Stimulated activated CD4-positive, alpha-beta T cell treated with anti-CD3 and anti-CD28 coated beads, Interleukin-2, amount 100 ng/mL, for 48 hours (primary cell): ENCODE data around the gene XPO6.
A peak's percentile ranks its signal among the peaks of the same experiment; 100 is the strongest.

Experiments used
- DNase-seq, 2 donors: peaks; one replicate each; pipeline ENCODE4 v3.0.0-alpha.2; 2020

Gene XPO6

GRCh38 chr16:28208824-28209223 lies 2.9 kb downstream of the XPO6 start:
- no peak for DNase-seq

- DNase-seq, result no peak
Measured at GRCh38 chr16:28208131-28208530, 3.6 kb downstream of the XPO6 start.

DNA sequence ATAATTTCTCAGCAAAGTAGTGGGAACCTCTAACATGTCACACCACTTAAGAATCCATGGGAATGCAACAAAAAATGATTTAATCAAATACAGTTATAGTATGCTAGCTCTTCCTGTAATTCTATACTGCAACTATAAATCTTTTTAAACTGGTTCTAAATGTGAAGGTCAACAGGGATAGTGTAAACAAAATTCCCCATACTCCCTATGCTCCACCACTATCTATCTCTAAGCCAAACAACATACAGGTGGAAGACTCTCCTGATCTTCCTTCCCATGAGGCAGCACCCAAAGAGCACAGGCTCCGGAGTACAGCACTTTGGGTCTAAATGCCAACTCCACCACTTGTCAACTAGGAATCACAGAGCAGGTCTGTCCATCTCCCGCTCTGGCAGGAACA lies 4.4 kb downstream of the XPO6 start:
- no peak for DNase-seq

- DNase-seq, result no peak
Measured at GRCh38 chr16:28205974-28206373, 5.8 kb downstream of the XPO6 start.

GRCh38 chr16:28205117-28205899 lies 6.5 kb downstream of the XPO6 start:
- DNase-seq, result no peak

- DNase-seq, result no peak
Measured at GRCh38 chr16:28204622-28205021, 7.1 kb downstream of the XPO6 start.

- no peak for DNase-seq
Measured at GRCh38 chr16:28204204-28204603, 7.6 kb downstream of the XPO6 start.

GRCh38 chr16:28202147-28202746 lies 9.5 kb downstream of the XPO6 start:
- DNase-seq, result peak; percentile 25 to 27

DNA sequence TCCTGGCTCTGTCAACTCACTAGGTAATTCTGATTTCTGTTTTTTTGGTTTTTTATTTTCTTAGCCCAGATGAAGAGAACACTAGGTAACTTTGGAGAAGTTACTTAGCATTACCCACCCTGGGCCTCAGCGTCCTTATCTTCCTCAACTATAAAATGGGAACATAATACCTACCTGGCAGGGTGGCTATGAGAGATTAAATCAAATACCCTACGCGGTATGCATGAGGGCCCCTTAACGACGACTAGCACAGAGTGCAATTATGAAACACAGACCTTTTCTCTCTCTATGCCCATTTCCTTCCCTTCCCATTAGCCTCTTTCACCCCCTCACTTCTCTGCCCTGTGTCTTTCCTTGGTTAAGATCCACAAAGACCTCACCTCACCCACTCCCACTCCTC lies 11.1 kb downstream of the XPO6 start:
- no peak for DNase-seq

DNA sequence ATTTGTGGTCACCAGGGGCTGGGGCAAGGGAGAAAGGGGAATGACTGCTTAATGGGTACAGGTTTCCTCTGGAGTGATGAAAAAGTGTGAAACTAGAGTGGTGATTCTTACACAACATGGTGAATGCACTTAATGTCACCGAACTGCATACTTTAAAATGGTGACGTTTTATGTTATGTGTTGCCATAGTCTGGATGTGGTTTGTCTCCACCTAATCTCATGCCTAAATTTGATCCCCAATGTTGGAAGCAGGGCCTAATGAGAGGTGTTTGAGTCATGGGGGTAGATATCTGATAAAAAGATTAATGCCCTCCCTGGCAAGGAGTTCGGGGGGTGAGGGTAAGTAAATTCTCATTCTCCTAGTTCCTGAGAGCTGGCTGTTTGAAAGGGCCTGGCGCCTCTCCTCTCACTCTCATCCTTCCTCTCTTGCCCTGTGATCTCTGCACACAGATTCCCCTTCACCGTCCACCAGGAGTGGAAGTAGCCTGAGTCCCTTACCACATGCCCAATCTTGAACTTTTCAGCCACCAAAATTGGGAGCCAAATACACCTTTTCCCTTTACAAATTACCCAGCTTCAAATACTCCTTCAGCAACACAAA lies 15.3 kb downstream of the XPO6 start:
- DNase-seq, result no peak

- no peak for DNase-seq
Measured at GRCh38 chr16:28195859-28196258, 15.9 kb downstream of the XPO6 start.

DNA sequence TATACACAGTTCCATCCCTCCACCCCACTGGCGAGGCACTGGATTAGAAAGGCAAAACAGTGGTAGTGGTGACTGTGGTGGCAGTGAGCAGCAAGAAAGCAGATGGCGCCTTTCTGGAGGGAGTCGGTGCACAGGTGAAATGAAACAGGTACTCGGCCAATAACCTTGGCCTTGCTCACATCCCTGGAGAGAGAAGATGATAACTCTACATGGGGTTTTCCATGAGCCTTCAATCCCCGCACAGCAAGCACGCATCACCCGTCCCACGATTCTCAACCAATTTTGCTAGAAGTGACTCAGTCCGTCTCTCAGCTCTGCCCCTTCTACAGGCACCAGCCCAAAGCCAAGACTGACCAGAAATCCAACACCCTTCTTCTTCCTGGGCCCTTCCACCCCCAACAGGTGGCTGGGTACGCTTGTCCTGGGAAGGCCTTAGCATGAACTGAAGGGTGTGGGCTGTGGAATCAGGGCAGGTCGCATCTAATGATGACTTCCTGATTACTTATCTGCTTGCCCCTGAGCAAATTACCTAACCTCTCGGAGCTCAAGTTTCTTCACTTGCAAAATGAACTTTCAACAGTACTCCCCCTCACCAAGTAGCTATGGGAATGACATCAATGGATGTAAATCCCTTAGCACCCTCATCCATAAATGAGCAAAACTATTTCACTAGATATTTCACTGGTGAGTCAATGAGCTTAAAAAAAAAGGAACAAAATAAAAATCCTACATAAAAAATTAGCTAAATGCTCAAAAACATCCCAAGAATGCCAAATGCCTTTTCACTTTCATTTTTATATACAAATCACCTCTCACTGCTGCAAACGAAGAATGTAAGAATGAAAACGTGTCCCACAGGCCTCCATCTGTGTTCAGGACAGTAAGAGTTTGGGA lies 18.0 kb downstream of the XPO6 start:
- DNase-seq, result peak in 1 of 2 donors; percentile 33

DNA sequence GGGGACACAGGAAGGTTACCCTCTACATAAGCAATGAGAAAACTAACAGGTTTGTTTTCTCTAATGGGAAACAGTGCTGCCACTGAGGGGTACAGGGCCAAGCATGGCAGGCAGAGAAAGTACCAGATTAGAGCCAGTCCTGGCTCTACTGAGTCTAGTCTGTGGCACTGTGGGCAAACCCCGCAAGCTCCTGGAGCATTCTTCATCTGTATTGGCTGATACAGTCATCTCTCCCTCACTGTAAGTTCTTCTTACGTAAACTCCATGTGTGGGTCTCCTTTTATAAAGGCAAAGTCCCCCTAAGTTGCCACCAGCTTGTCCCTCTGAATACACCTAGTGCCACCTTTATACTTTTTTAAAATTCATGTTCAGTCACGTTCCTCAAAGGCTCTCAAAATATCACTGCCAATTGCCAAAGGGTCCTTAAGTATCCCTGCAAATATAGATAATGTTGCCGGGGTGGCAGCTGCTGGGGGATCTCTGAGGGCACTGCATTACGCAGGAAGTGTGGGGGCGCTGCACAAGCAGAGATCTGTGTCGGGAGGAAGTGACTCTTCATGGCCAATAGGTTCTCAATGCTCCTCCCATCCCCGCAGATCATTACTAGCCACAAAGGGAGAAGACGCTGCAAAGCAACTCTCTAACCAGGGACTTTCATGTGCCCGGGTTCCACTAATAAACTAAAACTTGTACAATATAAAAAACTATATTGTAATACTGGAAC lies 18.8 kb downstream of the XPO6 start:
- peak; percentile 42 to 62 for DNase-seq

GRCh38 chr16:28191364-28191960 lies 20.3 kb downstream of the XPO6 start:
- no peak for DNase-seq

DNA sequence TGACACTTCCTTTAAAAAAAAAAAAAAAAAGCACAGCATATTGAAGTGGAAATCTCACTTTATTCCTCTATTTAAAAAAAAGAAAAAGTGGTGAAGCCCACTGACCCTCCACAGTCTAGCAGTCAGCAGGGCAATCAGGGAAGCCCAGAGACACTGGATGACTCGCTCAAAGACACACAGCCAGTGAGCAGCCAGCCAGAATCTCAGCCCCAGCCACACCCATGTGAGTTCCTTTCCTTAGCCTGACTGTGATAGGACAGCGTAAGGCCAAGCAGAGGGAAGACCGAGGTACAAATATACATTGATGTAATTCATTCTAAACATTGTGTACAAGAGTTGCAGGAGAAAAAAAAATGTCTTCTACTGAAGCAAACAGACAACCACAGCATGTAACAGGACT lies 22.5 kb downstream of the XPO6 start:
- no peak for DNase-seq

DNA sequence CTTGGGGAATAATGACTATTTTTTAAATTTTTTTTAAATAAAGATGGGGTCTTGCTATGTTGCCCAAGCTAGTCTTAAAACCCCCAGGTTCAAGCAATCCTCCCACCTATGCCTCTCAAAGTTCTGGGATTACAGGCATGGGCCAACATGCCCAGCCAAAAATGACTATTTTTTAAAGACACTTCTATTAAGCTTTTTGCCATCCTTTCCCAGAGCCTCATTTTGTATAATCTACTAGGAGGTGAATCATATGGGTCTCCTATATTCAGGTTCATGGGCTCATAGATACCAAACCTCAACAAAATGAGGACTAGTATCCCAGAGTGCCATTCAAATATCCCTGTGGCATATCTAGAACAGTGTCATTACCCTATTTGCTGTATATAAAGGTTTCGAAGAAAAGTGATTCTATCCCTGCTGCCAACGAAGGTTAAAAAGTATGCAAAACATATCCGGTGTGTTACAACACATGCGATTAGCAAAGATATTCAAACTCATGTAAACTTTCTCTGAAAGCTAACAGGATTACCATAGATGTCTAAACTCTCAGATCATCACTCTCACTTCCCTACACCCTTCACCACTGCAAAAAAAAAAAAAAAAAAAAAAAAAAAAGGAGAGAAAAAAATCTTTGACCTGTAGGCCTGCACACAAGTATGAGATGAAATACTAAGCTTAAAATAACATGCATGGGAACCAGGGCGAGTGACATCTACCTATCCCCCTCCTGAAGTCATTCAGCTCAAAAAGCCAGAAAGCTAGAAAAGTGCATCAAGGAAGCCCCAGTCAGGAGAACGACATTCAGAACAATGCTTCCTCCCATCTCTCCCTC lies 23.5 kb downstream of the XPO6 start:
- DNase-seq, result no peak

- DNase-seq, result no peak
Measured at GRCh38 chr16:28187595-28188004, 24.2 kb downstream of the XPO6 start.

- no peak for DNase-seq
Measured at GRCh38 chr16:28186752-28187151, 25.0 kb downstream of the XPO6 start.

GRCh38 chr16:28185696-28186095 lies 26.1 kb downstream of the XPO6 start:
- DNase-seq, result no peak

GRCh38 chr16:28184625-28185024 lies 27.1 kb downstream of the XPO6 start:
- no peak for DNase-seq

DNA sequence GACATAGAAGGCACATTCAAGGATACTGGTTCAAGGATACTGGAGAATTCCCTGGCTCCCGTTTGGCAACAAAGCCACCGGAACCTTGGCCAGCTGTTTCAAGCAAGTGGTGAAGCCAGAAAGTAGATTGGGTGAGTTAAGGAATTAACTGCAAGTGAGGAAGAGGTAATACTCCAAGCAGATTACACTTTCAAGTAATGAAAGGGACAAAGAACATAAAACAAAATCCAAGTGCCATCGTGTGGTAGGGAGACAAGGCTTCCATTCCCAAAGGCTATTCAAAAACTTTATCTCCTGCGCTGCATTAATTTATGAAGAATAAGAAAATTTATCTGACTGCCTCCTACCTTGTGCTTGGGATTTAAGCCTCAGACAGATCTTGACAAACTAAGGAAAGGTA lies 27.8 kb downstream of the XPO6 start:
- DNase-seq, result no peak
